ENCODE results near the gene ZC3H7B.

ZC3H7B gene

DNA sequence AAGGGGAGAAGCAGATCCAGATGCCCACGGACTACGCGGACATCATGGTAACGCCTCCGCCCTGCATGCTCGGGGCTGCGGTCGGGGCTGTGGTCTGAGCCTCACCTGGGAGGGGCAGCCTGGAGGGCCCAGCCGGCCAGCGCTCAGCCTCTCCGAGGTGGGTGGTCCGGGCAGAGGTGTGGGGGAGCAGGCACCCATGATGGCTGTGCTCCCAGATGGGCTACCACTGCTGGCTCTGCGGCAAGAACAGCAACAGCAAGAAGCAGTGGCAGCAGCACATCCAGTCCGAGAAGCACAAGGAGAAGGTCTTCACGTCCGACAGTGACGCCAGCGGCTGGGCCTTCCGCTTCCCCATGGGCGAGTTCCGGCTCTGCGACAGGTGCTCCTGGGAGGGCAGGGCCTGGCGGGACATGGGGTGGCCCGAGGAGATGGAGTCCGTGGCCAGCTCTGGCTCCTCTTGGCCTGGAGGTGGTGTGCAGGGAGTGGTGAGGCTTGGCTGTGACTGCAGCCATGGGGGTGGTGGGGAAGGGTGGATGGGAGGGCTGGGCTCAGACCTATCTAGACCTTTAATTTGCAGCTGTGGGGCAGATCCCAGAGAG is 55.2 kb downstream of the ZC3H7B start:
- DNase-seq (ENCODE audit: low spot score), result no peak

DNA sequence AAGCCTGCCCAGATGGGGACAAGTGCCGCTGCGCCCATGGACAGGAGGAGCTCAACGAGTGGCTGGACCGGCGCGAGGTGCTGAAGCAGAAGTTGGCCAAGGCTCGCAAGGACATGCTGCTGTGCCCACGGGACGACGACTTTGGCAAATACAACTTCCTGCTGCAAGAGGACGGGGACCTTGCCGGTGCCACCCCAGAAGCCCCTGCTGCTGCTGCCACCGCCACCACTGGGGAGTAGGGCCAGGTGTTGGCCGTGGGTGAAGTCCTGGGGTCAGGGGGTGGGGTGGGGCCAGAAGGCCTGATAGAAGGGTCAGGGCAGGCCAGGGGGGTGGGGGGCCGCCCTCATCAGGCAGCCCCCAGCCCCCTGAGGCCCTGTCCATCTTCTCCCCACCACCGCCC is 55.9 kb downstream of the ZC3H7B start:
- no peak for DNase-seq (ENCODE audit: low spot score)

DNA sequence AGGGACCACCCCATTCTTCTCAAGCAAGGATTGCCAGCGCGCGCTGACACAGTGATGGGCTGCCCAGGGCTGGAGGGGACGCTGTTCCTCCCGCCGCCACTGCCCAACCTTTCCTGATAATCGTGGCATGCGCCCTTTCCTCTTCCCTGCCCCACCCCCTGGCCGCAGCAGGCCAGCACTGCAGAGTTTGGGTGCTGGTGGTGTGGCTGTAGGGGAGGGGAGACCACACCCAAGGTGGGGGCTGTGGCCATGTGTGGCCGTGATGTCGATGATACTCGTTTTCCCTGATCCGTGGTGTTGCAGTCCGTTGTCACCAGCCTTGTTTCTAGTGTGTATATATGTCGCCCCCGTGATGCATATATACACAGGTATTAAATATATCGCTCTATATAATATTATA is 57.6 kb downstream of the ZC3H7B start:
- no peak for DNase-seq (ENCODE audit: low spot score)

DNA sequence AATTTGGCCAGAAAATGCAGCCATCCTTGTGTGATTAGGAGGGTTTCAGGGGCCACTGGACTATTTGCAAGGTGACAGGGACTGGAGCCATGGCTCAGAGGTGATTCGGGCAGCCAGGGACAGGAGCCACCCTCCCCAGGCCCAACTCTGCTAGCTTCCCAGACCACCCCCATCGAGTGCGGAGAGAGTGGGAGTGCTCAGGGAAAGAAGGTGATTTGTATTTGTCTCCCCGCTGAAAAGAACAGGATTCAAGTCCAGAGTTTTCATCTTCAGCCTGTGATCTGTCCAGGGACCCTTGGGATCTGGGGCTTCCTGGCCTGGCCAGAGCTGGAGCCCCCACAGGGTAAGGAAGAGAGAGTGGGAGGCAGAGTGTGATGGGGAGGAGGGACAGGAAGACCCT is 58.1 kb downstream of the ZC3H7B start:
- DNase-seq (ENCODE audit: low spot score), result no peak

DNA sequence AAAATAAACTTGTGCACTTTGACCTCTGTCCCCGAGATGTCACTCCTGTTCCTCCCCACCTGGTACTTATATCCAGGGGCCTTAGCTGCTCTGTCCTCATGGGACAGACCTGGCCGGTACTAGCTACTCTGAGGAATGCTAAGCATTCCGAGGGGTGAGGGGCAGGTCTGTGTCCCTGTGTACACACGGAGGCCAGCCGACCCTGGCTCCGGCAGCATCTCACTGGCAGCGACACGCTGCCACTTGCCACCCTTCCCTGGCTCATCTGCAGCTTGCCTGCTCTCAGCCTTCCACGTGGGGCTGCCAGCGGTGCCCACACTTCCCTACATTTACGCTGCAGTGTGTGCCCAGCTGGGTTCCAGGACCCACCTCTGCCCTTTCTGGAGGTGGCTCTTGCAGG is 58.8 kb downstream of the ZC3H7B start:
- no peak for DNase-seq (ENCODE audit: low spot score)

DNA sequence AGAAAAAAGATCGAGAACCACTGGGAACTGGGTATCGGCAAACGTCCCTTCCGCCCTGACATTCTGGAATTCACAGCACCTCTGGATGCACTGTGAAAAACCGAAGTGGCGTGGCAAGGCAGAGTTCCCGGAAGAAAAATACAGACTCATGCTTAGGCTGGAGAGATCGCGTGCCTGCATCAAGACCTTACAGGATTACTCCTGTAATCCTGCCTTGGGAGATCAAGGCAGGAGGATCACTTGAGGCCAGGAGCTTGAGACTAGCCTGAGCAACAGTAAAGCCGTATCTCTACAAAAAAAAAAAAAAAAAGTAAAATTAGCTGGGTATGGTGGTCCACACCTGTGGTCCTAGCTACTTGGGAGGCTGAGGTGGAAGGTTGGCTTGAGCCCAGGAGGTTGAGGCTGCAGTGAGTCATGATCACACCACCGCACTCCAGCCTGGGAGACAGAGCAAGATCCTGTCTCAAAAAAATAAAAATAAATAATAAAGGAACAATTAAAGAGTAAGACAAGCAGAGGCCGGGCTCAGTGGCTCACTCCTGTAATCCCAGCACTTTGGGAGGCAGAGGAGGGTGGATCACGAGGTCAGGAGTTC is 60.5 kb downstream of the ZC3H7B start:
- no peak for DNase-seq (ENCODE audit: low spot score)

DNA sequence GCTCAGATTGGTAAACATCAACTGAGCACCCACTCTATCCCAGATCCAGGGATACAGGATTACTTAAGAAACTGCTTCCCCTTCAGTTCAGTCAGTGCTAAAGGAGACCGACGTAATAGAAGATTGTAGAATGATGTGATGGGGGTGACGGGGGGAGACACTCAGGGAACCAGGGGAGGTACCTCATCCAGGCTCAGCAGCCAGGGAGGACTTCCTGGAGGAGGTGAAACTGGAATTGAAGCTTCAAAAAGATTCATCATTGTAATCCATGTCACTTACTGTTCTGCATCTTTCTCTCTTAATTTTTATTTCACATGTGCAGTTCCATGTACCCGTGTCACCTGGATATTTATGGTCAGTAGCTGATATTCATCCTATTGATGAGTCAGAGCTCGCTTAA is 61.3 kb downstream of the ZC3H7B start:
- DNase-seq (ENCODE audit: low spot score), result no peak

DNA sequence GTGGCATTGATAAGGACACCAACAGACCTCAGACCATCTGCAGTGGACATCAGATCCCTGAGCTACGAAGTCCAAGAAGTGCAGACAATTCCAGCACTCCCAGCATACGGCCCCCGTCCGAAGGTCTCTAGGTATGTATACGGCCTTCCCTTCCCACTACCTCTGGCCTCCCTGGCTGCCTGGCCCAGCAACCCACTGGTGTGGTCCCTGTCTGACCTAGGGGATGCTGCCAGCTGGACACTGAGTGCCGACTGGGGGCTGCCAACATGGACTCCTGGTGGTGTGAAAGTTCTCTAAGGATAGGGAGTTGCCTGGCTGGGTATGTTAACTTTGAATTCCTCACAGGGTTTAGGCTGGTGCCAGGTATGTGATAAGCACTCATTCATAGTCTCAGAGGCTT is 62.9 kb downstream of the ZC3H7B start:
- no peak for DNase-seq (ENCODE audit: low spot score)

DNA sequence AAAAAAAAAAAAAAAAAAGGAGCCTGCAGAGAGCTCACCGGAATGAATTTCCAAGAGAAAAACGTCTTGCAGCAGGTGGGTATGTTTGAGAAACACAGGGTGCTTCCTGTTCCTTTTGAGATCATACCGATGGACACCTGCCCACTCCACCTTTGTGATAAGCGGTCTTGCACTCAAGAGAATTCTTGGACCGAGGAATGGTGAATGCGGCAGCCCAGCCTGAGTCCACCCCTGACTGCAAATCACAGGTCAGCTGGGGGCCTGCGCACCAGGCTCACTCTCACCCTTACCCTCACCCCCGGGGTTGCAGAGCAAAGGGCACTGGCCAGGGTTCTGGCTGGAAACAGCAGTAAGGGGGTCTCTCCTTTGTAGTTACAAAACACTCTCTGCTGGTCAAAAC is 63.6 kb downstream of the ZC3H7B start:
- no peak for DNase-seq (ENCODE audit: low spot score)

DNA sequence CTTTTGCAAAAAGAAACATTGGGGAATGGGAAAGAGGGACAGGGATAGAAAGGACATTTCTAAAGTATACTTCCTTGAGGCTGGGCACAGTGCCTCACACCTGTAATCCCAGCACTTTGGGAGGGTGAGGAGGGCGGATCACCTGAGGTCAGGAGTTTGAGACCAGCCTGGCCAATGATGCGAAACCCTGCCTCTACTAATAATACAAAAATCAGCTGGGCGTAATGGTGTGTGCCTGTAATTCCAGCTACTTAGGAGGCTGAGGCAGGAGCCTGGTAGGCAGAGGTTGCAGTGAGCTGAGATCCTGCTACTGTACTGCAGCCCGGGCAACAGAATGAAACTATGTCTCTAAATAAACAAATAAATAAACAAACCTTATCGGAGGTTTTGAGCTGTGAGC is 64.1 kb downstream of the ZC3H7B start:
- no peak for DNase-seq (ENCODE audit: low spot score)

DNA sequence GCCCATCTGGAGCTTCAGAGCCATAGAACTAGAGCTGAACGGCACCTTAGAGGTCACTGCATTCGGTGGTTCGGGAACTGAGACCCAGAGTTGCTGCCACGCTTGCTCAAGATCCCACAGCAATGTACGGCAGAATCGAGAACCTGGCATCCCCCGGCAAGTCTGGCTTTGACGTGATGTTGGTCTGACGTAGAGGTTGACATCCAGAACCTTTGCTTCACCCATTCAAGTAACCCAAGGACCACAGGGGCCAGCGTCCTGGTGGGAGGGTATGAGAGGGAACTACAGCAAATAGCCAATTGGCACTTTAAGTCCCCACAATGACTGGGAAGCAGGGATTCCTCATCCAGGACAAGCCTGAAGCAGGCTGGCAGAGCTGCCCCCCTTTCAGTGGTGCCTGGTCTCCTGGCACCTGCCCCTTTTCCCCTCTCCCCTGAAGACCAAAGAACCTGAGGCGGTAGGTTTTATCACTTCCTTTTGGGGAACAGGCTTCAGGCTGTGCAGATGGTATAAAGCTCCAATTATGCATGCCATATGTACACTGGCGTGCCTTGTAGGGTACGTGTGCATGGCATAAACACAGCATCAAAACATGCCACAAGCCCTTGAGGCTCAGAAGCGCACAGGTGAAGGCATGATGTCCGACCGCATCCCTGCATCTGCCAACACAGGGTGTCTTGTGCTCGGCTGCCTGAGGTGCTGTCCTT is 65.2 kb downstream of the ZC3H7B start:
- no peak for DNase-seq (ENCODE audit: low spot score)

DNA sequence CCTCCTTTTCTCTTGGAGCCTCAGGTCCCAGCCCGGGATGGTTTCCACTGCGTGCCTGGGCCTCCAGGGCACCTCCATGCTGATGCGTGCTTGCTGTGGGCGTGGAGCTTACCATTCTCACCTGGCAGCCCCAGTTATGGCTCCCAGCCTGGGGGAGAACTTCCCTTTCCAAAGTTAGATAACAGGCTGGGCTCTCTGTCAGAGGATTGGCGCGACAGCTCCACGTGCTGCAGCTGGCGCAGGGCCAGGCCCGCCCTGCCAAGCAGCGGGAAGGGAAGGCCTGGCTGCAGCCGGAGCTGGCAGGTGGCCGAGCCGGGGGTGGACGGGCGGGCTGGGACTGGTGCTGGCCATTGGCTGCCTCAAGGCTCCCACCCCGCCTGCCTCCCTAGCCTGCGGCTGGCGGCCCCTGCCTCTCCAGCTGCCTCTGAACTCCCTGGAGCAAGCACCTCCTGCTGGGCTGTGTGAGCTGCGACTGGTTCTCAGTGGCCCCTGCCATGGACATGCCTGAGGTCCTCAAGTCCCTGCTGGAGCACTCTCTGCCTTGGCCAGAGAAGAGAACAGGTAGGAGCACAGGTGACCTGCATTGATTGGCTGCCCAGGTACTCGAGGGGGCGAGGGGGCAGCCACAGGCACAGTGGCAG is 65.8 kb downstream of the ZC3H7B start:
- DNase-seq (ENCODE audit: low spot score), result peak; percentile 96

DNA sequence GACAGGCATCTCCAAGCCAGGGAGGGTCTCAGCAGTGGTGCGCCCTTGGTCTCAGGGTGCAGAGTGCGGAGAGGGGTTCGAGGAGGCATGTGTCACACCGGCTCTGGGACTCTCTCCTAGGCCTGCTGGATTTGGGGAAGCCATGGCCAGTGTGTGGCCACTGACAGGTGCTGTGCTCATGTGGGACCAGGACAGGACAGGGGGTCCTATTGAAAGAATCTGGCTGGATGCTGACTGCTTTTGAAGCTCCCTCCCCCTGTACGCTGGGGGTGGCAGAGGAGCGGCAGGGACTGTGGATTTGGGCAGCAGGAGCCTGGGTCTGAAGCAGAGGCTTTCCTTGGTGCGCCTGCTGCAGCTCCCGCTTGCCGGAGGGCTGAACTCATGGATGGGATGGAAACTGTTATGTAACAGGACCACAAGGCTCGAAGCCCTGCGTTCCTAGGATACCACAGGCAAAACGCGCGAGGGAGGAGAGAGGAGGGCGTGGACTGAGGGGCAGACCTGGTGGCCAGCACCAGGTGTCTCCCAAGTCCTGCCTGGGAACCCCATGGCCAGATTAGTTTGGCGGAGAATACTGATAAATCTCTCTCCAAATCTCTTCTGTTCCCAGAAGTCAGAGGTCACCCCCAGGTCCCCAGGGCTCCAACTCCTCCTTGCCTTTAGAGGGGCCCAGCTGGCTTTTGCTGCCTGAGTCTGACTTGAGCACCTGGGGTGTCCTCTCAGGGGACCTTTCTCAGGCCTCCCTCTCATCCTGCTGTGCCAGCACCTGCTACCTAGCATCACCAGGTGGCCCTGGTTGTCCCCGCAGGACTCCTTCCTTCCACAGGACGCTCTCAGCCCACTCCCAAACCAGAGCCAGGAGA is 66.6 kb downstream of the ZC3H7B start:
- no peak for DNase-seq (ENCODE audit: low spot score)

DNA sequence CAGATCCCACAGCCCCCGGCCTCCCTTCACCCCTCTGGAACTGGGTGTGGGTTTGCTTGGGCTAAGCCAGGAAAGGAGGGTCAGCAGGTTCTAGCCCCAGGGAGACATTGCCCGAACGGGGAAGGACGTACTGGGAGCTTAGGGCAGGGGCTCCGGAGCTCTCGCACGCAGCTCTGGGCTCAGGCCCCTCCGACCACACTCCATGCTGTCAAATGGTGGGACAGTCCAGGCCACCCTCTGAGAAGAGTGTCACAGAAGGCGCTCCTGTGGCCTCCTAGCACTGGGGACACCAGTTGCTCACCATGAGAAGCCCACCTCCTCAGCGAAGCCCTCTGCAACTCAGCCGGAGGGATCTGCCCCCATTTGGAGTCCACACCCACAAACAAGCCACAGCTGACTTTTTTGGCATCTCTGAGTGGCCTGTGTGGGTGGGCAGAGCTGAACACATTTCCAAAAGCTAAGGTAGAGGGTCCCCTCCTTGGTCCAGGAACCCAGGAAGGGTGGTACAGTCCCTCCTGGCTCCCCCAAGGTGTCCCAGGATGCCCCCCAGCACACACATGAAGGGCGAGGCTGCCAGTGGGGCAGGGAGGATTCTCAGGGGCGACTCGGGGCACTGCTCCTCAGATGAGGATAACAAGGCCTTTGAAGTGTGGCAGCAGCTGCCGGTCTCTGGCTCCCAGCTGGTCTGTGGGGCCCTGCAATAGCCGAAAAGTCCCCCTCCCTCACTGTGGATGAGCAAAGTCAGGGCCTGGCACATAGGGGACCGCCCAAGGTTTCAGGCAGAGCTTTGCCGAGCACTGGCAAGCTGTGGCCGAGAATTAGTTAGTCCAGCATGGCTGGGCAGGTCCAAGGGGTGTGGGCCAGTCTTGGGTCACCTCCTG is 67.5 kb downstream of the ZC3H7B start:
- DNase-seq (ENCODE audit: low spot score), result no peak

DNA sequence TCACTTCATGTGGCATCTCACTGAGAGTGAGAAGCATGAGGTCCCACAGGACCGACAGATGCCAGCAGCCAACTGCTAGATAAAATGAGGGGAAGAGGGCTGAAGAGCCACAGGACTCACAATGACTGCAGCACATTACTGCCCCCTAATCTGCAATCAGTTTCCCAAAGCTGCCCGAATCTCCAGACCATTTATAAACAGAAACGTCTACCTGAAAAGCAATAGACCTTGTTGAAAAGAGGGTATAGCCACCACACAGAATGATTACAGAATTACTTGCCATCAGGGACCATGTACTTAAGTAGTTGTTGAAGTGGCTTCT is 68.1 kb downstream of the ZC3H7B start:
- no peak for DNase-seq (ENCODE audit: low spot score)

DNA sequence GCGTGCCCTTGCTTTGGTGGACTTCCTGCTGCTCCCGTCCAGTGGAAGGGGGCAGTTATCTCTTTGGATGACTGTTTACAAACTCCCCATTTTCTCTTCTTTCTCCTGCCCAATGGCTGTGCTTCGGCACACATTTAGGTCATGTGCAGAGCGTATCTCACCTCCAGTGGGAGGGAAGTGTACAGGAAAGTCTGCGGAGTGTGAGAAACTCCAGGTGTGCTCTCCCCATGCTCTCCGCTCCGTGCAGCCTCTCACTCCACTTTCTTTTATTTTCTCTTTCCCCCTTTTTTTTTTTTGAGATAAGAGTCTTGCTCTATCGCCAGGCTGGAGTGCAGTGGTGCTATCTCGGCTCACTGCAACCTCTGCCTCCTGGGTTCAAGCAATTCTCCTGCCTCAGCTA is 68.5 kb downstream of the ZC3H7B start:
- no peak for DNase-seq (ENCODE audit: low spot score)

DNA sequence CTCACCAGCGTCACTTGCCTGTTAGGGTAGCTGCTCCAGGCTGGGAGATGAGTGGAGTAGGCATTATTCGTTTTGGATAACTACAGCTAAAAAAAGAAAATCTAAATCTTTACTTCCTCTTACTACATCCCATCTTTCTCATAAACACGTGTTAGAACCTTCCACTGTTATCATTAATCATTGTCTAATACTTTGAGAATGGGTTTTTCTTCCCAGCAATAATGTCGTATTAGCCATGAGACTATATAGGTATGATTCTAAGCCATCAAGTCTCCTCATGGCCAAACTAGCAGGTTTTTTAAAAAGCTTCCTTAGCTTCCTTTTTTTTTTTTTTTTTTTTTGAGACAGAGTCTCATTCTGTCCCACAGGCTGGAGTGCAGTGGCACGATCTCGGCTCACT is 76.5 kb downstream of the ZC3H7B start:
- no peak for DNase-seq (ENCODE audit: low spot score)

DNA sequence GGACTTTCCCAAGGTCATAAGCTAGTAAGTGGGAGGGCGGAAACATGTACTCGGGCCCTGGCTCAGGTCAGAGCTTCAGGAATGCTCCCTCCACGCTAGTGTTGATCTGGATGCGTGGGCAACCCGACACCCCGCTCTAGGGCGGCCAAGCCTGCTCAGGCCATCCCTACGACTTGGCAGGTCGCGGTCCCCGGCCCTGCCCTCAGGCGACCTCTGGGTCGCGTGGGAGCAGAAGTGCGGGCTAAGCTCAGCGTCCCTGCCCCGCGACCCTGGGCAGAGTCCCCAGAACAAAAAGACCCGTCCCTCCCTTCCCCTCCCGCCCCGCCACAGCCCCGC is 79.6 kb downstream of the ZC3H7B start:
- DNase-seq (ENCODE audit: low spot score), result no peak

DNA sequence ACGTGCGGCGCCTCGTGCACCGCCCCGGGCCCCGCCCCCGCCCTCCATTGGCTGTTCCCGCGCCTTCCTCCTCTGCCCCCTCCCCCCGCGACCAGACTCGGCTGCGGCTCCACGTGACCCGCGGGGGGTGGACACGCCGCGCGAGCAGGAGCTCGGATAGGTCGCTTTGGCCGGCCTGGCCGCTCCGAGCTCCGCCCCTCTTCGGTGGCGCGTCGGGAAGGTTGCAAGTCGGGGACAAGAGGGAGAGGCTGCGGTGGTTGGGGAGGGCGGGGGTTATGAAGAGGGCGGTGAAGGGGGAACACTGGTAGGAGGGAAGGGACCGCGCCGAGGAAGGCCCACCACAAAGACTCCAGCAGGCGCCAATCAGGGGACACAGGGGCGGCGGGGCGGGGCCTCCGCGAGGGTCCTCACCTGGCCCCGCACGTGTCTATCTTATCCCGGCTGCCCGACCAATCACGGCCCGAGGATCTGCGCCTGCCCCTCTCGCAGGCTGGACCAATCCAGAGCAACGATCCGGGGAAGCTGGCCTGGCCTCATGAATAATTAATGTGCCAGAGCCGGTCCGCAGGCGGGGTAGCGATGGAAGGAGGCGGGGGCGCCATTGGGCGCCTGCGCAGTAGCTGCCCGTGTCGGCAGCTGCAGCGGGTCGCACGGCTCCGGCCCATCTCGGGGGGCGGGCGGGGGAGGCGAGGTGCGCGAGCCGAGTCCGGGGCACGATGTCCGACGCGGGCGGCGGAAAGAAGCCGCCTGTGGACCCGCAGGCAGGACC is 80.2 kb downstream of the ZC3H7B start, which contains the start of gene TEF:
Gene TEF (plus strand): TSS at position 614 of the 769 bp plus-strand sequence. CDS start 103 bp downstream, at position 717.
- peak; percentile 99 for DNase-seq (ENCODE audit: low spot score)

DNA sequence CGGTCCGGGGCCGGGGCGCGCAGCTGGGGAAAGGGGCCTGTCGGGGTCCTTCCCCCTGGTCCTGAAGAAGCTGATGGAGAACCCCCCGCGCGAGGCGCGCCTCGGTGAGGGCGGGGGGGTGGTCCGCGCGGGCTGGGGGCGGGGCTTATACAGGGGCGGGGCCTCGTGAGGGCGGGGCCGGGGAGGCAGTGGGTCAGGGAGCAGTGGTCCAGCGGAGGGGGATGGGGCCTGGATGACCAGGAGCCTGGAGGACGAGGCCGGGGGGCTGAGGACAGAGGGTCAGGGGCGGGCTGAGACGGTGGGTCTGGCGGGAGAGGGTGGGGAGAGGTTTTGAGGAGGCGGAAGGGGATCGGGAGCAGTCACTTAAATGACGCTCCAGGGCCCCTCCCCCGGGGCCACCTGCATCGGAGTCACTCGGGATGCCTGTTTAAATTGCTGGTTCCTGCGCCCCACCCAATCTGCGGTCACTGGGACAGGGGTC is 80.8 kb downstream of the ZC3H7B start:
- DNase-seq (ENCODE audit: low spot score), result no peak

DNA sequence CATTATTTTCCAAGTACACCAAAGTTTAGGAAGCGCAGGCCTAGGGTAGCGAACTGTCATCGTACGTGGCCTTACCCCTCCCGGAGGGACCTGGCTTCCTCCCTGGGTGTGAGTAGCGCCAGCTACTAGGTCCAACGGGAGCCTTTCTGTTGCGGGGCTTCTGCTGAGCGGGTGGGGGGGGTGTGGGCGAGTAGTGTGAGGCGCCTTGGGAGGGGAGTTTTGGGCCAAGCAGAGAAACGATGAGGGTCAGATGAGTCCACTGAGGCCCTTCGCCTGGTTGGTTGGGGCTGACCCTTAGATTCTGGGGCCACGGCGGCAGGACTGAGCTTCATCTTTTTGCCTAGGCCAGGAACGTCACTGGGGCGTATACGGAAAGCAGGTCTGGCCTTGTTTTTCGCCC is 81.3 kb downstream of the ZC3H7B start:
- DNase-seq (ENCODE audit: low spot score), result no peak

Measured in left forelimb (tissue), 1 donor.